Neural cell (in vitro differentiated cells): ENCODE results near the gene TRMT6. TPM values are rescaled to one million over a fixed set of nuclear protein-coding genes. Genes with fewer than 3 reads are reported as not detected.

Experiments used
- H2AFZ ChIP-seq: fragments of 200-600, 300-800 bp; sonication (generic), shearing (Covaris generic); 2 replicates; pipeline ENCODE4 v1.6.0; 2014; ENCODE audit warnings: low read depth, mild to moderate bottlenecking, antibody characterized with exemption, low read length, moderate library complexity
- H3F3A ChIP-seq: fragments of 200-600 bp; shearing (Covaris generic); 2 replicates; pipeline ENCODE4 v1.6.1; 2016; ENCODE audit warnings: mild to moderate bottlenecking, moderate library complexity, mixed read lengths, antibody characterized with exemption, low read length; ENCODE audit not compliant: insufficient read depth, poor library complexity, severe bottlenecking
- H3K27ac ChIP-seq: fragments of 200-600, 300-800 bp; sonication (generic), shearing (Covaris generic); 2 replicates; pipeline ENCODE4 v1.5.1; 2014; ENCODE audit warnings: mild to moderate bottlenecking, low read length, moderate library complexity
- H3K27me3 ChIP-seq: fragments of 300-800, 200-600 bp; sonication (generic), shearing (Covaris generic); 2 replicates; pipeline ENCODE4 v1.6.0; 2014; ENCODE audit warnings: mild to moderate bottlenecking, low read depth, low read length, moderate library complexity; ENCODE audit not compliant: insufficient read depth
- H3K36me3 ChIP-seq: fragments of 300-800, 200-600 bp; sonication (generic), shearing (Covaris generic); 2 replicates; pipeline ENCODE4 v1.5.1; 2014; ENCODE audit warnings: mild to moderate bottlenecking, antibody characterized with exemption, low read length, moderate library complexity; ENCODE audit not compliant: insufficient read depth
- H3K4me2 ChIP-seq: fragments of 300-800, 200-600 bp; sonication (generic), shearing (Covaris generic); 2 replicates; pipeline ENCODE4 v1.6.0; 2014; ENCODE audit warnings: mild to moderate bottlenecking, low read length
- H3K4me3 ChIP-seq: fragments of 300-800, 200-600 bp; sonication (generic), shearing (Covaris generic); 2 replicates; pipeline ENCODE4 v1.5.1; 2014; ENCODE audit warnings: mild to moderate bottlenecking, low read length, moderate library complexity
- H3K79me2 ChIP-seq: fragments of 200-600 bp; shearing (Covaris generic); replicated peaks from 2 replicates; pipeline ENCODE4 v1.6.0; 2014; ENCODE audit warnings: mild to moderate bottlenecking, low read length, moderate library complexity; ENCODE audit not compliant: insufficient read depth
- H3K9ac ChIP-seq: fragments of 300-800, 200-600 bp; sonication (generic), shearing (Covaris generic); 2 replicates; pipeline ENCODE4 v1.6.1; 2016; ENCODE audit warnings: mild to moderate bottlenecking, low read length, mixed read lengths
- H3K9me2 ChIP-seq: fragments of 200-600 bp; shearing (Covaris generic); 2 replicates; pipeline ENCODE4 v1.6.1; 2016; ENCODE audit warnings: mild to moderate bottlenecking, low read length, mixed read lengths; ENCODE audit not compliant: insufficient read depth
- H3K9me3 ChIP-seq: fragments of 200-600, 300-800 bp; sonication (generic), shearing (Covaris generic); 2 replicates; pipeline ENCODE4 v1.6.1; 2016; ENCODE audit warnings: mild to moderate bottlenecking, mixed run types, low read length, moderate library complexity, mixed read lengths
- H4K20me1 ChIP-seq: fragments of 200-600 bp; shearing (Covaris generic); 2 replicates; pipeline ENCODE4 v1.6.1; 2016; ENCODE audit warnings: mild to moderate bottlenecking, mixed run types; ENCODE audit not compliant: insufficient read depth
- EP300 ChIP-seq: fragments of 450-650 bp; conservative IDR thresholded peaks from 2 replicates; pipeline ENCODE4 v1.6.1; 2014; ENCODE audit warnings: antibody characterized with exemption, mild to moderate bottlenecking, moderate library complexity; ENCODE audit not compliant: poor library complexity, severe bottlenecking
- EZH2 ChIP-seq: fragments of 200-600, 300-800 bp; shearing (Covaris generic), sonication (generic); IDR thresholded peaks from 2 replicates; pipeline ENCODE4 v1.6.1; 2014; ENCODE audit warnings: antibody characterized with exemption, low read length, borderline replicate concordance, mild to moderate bottlenecking; ENCODE audit not compliant: insufficient read depth, poor library complexity, severe bottlenecking
- MXI1 ChIP-seq: fragments of 450-650 bp; conservative IDR thresholded peaks from 2 replicates; pipeline ENCODE4 v1.6.1; 2014; ENCODE audit warnings: antibody characterized with exemption, mild to moderate bottlenecking; ENCODE audit not compliant: poor library complexity, severe bottlenecking
- POLR2AphosphoS5 ChIP-seq: IDR thresholded peaks from 2 replicates; pipeline ENCODE4 v1.6.1; 2012
- RAD21 ChIP-seq: fragments of 450-650 bp; conservative IDR thresholded peaks from 2 replicates; pipeline ENCODE4 v1.6.1; 2014; ENCODE audit warnings: antibody characterized with exemption, mild to moderate bottlenecking, moderate library complexity
- SMC3 ChIP-seq: fragments of 450-650 bp; conservative IDR thresholded peaks from 2 replicates; pipeline ENCODE4 v1.6.1; 2014; ENCODE audit warnings: antibody characterized with exemption, mild to moderate bottlenecking, moderate library complexity; ENCODE audit not compliant: poor library complexity
- TAF1 ChIP-seq: IDR thresholded peaks from 2 replicates; pipeline ENCODE4 v1.6.1; 2012; ENCODE audit warnings: low read depth
- polyA minus RNA-seq: library from RNA; depleted of rRNA, polyadenylated mRNA; stranded (reverse); fragments of >200 nt; gene quantifications from 2 replicates; pipeline ENCODE4 v1.2.3, GENCODE V29; 2014
- polyA plus RNA-seq: library from polyadenylated mRNA; depleted of rRNA; stranded (reverse); fragments of >200 nt; gene quantifications from 2 replicates; pipeline ENCODE4 v1.2.3, GENCODE V29; 2014
- TF ChIP-seq, protein P1 (sequence below): fragments of 450-650 bp; IDR thresholded peaks from 2 replicates; pipeline ENCODE4 v1.5.1; 2014; ENCODE audit warnings: antibody characterized with exemption, mild to moderate bottlenecking, moderate library complexity; ENCODE audit not compliant: poor library complexity, severe bottlenecking
- TF ChIP-seq, protein P2 (sequence below): IDR thresholded peaks from 2 replicates; pipeline ENCODE4 v1.6.1; 2012; ENCODE audit warnings: borderline replicate concordance

TRMT6 gene, protein sequence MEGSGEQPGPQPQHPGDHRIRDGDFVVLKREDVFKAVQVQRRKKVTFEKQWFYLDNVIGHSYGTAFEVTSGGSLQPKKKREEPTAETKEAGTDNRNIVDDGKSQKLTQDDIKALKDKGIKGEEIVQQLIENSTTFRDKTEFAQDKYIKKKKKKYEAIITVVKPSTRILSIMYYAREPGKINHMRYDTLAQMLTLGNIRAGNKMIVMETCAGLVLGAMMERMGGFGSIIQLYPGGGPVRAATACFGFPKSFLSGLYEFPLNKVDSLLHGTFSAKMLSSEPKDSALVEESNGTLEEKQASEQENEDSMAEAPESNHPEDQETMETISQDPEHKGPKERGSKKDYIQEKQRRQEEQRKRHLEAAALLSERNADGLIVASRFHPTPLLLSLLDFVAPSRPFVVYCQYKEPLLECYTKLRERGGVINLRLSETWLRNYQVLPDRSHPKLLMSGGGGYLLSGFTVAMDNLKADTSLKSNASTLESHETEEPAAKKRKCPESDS
- polyA plus RNA-seq, result 18.4 and 19.1 TPM in 2 replicates
- 10.5 and 13.4 TPM in 2 replicates for polyA minus RNA-seq

DNA sequence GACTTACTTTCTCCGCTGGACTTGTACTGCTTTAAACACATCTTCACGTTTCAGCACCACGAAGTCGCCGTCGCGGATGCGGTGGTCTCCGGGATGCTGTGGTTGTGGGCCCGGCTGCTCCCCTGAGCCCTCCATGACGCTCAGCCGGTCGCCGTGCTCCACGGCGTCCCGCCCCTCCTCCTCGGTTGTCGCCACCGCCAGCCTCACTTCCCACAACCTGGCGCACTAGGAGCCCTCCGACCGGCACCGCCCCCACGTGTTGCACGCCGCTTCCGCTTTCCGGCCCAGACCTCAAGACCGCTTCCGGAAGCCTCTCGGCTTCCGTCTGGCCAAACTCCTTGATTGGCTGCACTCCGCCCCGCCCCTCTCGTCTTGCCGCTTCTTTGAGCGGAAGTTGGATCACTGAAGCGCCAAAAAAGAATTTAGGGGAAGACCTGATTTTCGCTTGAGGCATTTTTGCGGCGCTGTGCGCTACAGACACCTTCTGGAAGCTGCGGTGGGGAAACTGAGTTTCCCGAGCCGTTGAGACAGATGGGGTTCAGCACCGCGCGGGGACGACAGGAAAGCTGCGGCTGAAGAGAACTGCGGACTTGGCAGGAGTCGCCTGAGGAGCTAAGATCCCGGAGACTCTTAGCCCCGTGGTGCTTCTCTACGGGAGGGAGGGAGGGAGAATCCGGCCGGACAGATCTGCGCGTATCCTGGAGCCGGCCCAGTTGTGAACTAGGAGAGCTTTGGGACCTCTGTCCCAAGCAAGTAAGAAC, at the start of gene TRMT6, which contains the start of gene MCM8:
TRMT6 (minus strand) TSS at position 263 of the 761 bp plus-strand sequence; CDS start at position 135, 128 bp downstream.
MCM8 (plus strand) TSS at position 382 of the 761 bp plus-strand sequence. CDS start 1,364 bp downstream, outside the sequence.
- peak within 1 kb of the TSS; percentile 69 for H3K9ac ChIP-seq
- H3K27ac ChIP-seq, result peak within 1 kb of the TSS; percentile 32
- no peaks in the 10 kb centered on the region for H3K9me2 ChIP-seq
- no peaks in the 10 kb centered on the region for H4K20me1 ChIP-seq
- H3K4me3 ChIP-seq, result peak within 1 kb of the TSS; percentile 80
- TF ChIP-seq, protein P1, sequence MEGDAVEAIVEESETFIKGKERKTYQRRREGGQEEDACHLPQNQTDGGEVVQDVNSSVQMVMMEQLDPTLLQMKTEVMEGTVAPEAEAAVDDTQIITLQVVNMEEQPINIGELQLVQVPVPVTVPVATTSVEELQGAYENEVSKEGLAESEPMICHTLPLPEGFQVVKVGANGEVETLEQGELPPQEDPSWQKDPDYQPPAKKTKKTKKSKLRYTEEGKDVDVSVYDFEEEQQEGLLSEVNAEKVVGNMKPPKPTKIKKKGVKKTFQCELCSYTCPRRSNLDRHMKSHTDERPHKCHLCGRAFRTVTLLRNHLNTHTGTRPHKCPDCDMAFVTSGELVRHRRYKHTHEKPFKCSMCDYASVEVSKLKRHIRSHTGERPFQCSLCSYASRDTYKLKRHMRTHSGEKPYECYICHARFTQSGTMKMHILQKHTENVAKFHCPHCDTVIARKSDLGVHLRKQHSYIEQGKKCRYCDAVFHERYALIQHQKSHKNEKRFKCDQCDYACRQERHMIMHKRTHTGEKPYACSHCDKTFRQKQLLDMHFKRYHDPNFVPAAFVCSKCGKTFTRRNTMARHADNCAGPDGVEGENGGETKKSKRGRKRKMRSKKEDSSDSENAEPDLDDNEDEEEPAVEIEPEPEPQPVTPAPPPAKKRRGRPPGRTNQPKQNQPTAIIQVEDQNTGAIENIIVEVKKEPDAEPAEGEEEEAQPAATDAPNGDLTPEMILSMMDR, result no peak
- TF ChIP-seq EZH2 (no peak), TAF1 (no peak), RAD21 (peak; percentile 52), EP300 (peak; percentile 40), SMC3 (peak; percentile 56), MXI1 (peak; percentile 99), POLR2AphosphoS5 (peak; percentile 76)
- TF ChIP-seq, protein P2, sequence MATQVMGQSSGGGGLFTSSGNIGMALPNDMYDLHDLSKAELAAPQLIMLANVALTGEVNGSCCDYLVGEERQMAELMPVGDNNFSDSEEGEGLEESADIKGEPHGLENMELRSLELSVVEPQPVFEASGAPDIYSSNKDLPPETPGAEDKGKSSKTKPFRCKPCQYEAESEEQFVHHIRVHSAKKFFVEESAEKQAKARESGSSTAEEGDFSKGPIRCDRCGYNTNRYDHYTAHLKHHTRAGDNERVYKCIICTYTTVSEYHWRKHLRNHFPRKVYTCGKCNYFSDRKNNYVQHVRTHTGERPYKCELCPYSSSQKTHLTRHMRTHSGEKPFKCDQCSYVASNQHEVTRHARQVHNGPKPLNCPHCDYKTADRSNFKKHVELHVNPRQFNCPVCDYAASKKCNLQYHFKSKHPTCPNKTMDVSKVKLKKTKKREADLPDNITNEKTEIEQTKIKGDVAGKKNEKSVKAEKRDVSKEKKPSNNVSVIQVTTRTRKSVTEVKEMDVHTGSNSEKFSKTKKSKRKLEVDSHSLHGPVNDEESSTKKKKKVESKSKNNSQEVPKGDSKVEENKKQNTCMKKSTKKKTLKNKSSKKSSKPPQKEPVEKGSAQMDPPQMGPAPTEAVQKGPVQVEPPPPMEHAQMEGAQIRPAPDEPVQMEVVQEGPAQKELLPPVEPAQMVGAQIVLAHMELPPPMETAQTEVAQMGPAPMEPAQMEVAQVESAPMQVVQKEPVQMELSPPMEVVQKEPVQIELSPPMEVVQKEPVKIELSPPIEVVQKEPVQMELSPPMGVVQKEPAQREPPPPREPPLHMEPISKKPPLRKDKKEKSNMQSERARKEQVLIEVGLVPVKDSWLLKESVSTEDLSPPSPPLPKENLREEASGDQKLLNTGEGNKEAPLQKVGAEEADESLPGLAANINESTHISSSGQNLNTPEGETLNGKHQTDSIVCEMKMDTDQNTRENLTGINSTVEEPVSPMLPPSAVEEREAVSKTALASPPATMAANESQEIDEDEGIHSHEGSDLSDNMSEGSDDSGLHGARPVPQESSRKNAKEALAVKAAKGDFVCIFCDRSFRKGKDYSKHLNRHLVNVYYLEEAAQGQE, result no peak
- no peaks in the 10 kb centered on the region for H3K27me3 ChIP-seq
- H2AFZ ChIP-seq, result peak within 1 kb of the TSS; percentile 65
- no peaks in the 10 kb centered on the region for H3F3A ChIP-seq
- H3K36me3 ChIP-seq, result peaks cover 4% of the 10 kb centered on the region
- H3K9me3 ChIP-seq, result no peaks in the 10 kb centered on the region
- peak within 1 kb of the TSS; percentile 94 for H3K4me2 ChIP-seq
- H3K79me2 ChIP-seq, result peaks cover 19% of the 10 kb centered on the region

GRCh38 chr20:5999783-6000182, 49.5 kb upstream of the TRMT6 start:
- no peak for TF ChIP-seq SMC3
- TF ChIP-seq EZH2, result no peak
- TF ChIP-seq EP300, result no peak
- no peak for TF ChIP-seq TAF1
- TF ChIP-seq, protein P1, result no peak
- no peak for TF ChIP-seq POLR2AphosphoS5
- no peaks in the 10 kb centered on the region for H3K36me3 ChIP-seq
- H3K9ac ChIP-seq, result no peak overlapping the region
- no peaks in the 10 kb centered on the region for H3K79me2 ChIP-seq
- no peaks in the 10 kb centered on the region for H4K20me1 ChIP-seq
- no peaks in the 10 kb centered on the region for H3F3A ChIP-seq
- no peaks in the 10 kb centered on the region for H3K9me2 ChIP-seq
- H3K4me2 ChIP-seq, result no peak overlapping the region
- no peaks in the 10 kb centered on the region for H3K9me3 ChIP-seq
- no peak overlapping the region for H3K4me3 ChIP-seq
- H3K27me3 ChIP-seq, result no peaks in the 10 kb centered on the region
- H3K27ac ChIP-seq, result no peak overlapping the region
- H2AFZ ChIP-seq, result no peak overlapping the region
